HEK293 (cell line): ENCODE results near the gene SYTL1.

Experiments used
- BCL11A ChIP-seq: fragments of 450-650 bp; formaldehyde crosslinking; IDR thresholded peaks from 2 replicates; pipeline ENCODE4 v1.5.1; 2016; ENCODE audit warnings: low read depth, missing biosample characterization, missing genetic modification characterization
- KLF1 ChIP-seq: fragments of 450-650 bp; formaldehyde crosslinking; IDR thresholded peaks from 2 replicates; pipeline ENCODE4 v1.5.1; 2016; ENCODE audit warnings: missing biosample characterization, missing genetic modification characterization
- KLF17 ChIP-seq: fragments of 450-650 bp; formaldehyde crosslinking; IDR thresholded peaks from 2 replicates; pipeline ENCODE4 v1.5.1; 2016; ENCODE audit warnings: missing biosample characterization, missing genetic modification characterization
- PATZ1 ChIP-seq: fragments of 450-650 bp; formaldehyde crosslinking; IDR thresholded peaks from 2 replicates; pipeline ENCODE4 v1.5.1; 2016; ENCODE audit warnings: missing biosample characterization, missing genetic modification characterization
- PRDM10 ChIP-seq: fragments of 450-650 bp; formaldehyde crosslinking; IDR thresholded peaks from 2 replicates; pipeline ENCODE4 v1.5.1; 2016; ENCODE audit warnings: missing biosample characterization, missing genetic modification characterization
- SCRT2 ChIP-seq: fragments of 450-650 bp; formaldehyde crosslinking; IDR thresholded peaks from 2 replicates; pipeline ENCODE4 v1.5.1; 2016; ENCODE audit warnings: missing biosample characterization, missing genetic modification characterization
- SP7 ChIP-seq: fragments of 450-650 bp; formaldehyde crosslinking; IDR thresholded peaks from 2 replicates; pipeline ENCODE4 v1.5.1; 2016; ENCODE audit warnings: missing biosample characterization, missing genetic modification characterization
- WT1 ChIP-seq: fragments of 450-650 bp; formaldehyde crosslinking; IDR thresholded peaks from 2 replicates; pipeline ENCODE4 v1.5.1; 2016; ENCODE audit warnings: missing biosample characterization, missing genetic modification characterization
- ZBTB20 ChIP-seq: fragments of 450-650 bp; formaldehyde crosslinking; IDR thresholded peaks from 2 replicates; pipeline ENCODE4 v1.5.1; 2016; ENCODE audit warnings: missing biosample characterization, missing genetic modification characterization
- ZBTB49 ChIP-seq: fragments of 450-650 bp; formaldehyde crosslinking; IDR thresholded peaks from 2 replicates; pipeline ENCODE4 v1.5.1; 2016; ENCODE audit warnings: missing biosample characterization, missing genetic modification characterization, low read depth
- ZBTB8A ChIP-seq: fragments of 450-650 bp; formaldehyde crosslinking; IDR thresholded peaks from 2 replicates; pipeline ENCODE4 v1.5.1; 2016; ENCODE audit warnings: missing biosample characterization, missing genetic modification characterization
- ZFHX2 ChIP-seq: fragments of 450-650 bp; formaldehyde crosslinking; conservative IDR thresholded peaks from 2 replicates; pipeline ENCODE4 v1.5.1; 2016; ENCODE audit warnings: missing biosample characterization, missing genetic modification characterization
- ZNF169 ChIP-seq: fragments of 450-650 bp; formaldehyde crosslinking; IDR thresholded peaks from 2 replicates; pipeline ENCODE4 v1.5.1; 2016; ENCODE audit warnings: missing biosample characterization, missing genetic modification characterization
- ZNF19 ChIP-seq: fragments of 450-650 bp; formaldehyde crosslinking; IDR thresholded peaks from 2 replicates; pipeline ENCODE4; 2016; ENCODE audit warnings: missing biosample characterization, missing genetic modification characterization, low read depth
- ZNF416 ChIP-seq: fragments of 450-650 bp; formaldehyde crosslinking; IDR thresholded peaks from 2 replicates; pipeline ENCODE4 v1.5.1; 2016; ENCODE audit warnings: missing biosample characterization, missing genetic modification characterization
- ZNF501 ChIP-seq: fragments of 450-650 bp; formaldehyde crosslinking; IDR thresholded peaks from 2 replicates; pipeline ENCODE4 v1.5.1; 2016; ENCODE audit warnings: missing biosample characterization, missing genetic modification characterization
- ZNF701 ChIP-seq: fragments of 450-650 bp; formaldehyde crosslinking; IDR thresholded peaks from 2 replicates; pipeline ENCODE4 v1.5.1; 2016; ENCODE audit warnings: missing biosample characterization, missing genetic modification characterization
- ZNF768 ChIP-seq: fragments of 450-650 bp; formaldehyde crosslinking; IDR thresholded peaks from 2 replicates; pipeline ENCODE4 v1.5.1; 2018; ENCODE audit warnings: missing biosample characterization, mild to moderate bottlenecking, missing genetic modification characterization
- ZSCAN4 ChIP-seq: fragments of 450-650 bp; formaldehyde crosslinking; IDR thresholded peaks from 2 replicates; pipeline ENCODE4 v1.5.1; 2017; ENCODE audit warnings: missing biosample characterization, missing genetic modification characterization

Gene SYTL1

GRCh38 chr1:27342778-27343638, 1.2 kb downstream of the SYTL1 start (continued):
- 0 out of 2 replicates have a peak, but pooled peaks have one; percentile 48 for TF ChIP-seq ZNF169
- peak; percentile 65 for TF ChIP-seq KLF17 (tag by site-specific recombination)
- TF ChIP-seq BCL11A (tag by site-specific recombination): 0 out of 2 replicates have a peak, but pooled peaks have one; percentile 27
- no peak for TF ChIP-seq ZBTB49
- peak; percentile 87 for TF ChIP-seq PRDM10 (tag by site-specific recombination)
- peak; percentile 55 for TF ChIP-seq ZBTB8A
- TF ChIP-seq ZSCAN4 (tag by site-specific recombination): peak; percentile 82
- TF ChIP-seq WT1: peak; percentile 34; the same call in 1 of the 2 replicates
- TF ChIP-seq SP7: no peak
- TF ChIP-seq KLF1 (tag by site-specific recombination): 0 out of 2 replicates have a peak, but pooled peaks have one; percentile 52
- no peak for TF ChIP-seq ZNF768 (tag by site-specific recombination)
- no peak for TF ChIP-seq ZNF501 (tag by site-specific recombination)
- peak; percentile 100 for TF ChIP-seq ZFHX2 (tag by site-specific recombination)
- TF ChIP-seq ZNF701 (tag by site-specific recombination): no peak
- TF ChIP-seq ZNF19 (tag by site-specific recombination): no peak
- peak; percentile 59 for TF ChIP-seq PATZ1
- peak; percentile 76 for TF ChIP-seq SCRT2 (tag by site-specific recombination)
- no peak for TF ChIP-seq ZNF416 (tag by site-specific recombination)
- TF ChIP-seq ZBTB20 (tag by site-specific recombination): peak; percentile 53
- TF ChIP-seq, all 188 proteins: peak for 26
